ENCODE data around the gene SLC12A1.

Gene SLC12A1

DNA sequence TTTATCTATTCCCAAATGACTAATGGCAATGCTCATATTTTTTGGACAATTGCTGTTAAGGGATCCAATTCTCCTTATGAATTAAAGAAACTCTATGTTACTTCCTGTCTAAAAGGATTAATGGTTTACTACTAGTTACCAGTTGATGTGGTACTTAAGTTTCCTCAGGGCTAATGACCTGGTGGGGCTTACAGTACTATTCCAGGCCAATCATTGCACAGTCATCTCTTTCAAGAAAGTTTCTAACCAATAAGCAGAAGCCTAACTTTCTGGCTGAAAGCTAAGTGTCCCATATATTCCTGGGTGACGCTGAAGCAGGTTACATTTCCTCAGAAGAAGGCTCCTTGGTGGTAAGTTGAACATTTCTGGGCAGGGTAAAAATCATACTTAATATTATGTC, at the start of gene SLC12A1:
TSS of gene SLC12A1 (plus strand) at position 322 of the 400 bp plus-strand sequence. CDS start 1,418 bp downstream, outside the sequence.
- no peak for DNase-seq

DNA sequence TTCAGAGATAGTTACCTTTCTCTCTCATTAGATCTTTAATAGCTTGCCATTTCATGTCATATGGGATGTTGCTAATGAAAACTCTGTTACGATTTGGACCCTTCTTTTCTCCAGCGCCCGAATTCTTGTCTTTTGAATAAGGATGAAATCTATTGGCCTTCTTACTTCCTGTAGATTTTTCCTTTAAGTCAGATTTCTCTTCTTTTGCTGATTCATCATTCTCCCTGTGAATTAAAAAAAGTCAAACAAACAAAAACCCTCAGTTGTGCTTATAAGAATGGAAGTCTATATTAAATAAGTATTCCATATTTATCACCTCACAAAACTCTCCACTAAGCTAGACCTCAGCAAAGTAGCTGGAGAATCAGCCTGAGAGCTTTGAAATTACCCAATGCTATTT, 37.5 kb upstream of the SLC12A1 start:
- no peak for DNase-seq

DNA sequence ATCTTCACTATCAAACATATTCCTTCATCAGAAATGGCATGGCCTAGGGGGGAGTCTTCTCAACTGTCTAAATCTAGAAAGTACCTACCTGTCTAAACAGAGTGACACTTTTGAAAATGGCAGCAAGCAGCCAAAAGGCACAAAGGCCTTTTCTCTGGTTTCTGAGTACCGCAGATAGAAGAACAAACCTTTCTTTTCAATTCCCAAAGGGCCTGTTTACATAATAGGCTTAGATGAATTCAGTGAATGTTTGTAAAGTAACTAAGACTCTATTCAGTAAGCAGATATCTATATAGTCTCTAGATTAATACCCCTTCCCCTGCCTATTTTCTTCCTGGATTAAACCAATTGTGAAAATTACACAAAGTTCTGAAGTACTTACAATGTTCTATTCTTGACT, 35.1 kb upstream of the SLC12A1 start:
- no peak for DNase-seq

DNA sequence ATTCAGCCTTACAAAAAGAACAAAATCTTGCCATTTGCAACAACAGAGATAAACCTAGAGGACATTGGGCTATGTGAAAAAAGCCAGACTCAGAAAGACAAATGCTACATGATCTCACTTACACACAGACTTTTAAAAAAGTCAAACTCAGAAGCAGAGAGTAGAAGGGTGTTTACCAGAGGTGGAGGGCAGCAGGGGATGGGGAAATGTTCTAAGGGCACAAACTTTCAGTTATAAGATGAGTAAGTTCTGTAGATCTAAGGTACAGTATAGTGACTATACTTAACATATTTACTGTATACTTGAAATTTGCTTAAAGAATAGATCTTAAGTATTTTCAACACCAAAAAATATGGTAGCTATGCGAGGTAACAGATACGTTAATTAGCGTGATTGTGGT, 31.0 kb upstream of the SLC12A1 start:
- DNase-seq = no peak

DNA sequence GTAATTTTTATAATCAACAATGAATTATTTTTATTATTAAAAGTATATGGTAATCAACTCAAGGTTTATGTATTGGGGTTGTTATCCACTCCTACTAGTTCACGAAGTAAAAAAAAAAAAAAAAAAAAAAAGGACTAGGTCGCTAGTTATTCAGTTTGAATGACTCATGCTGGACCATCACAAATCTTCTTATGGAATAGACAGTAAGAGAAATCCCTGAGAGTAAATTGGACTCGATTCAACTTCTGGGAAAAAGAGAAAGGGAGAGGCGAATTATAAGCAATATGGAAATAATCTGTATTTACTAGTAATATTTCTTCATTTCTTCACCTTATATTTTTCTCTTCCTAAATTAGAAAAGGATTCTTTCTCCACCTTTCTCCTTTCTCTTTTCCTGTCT, 30.0 kb upstream of the SLC12A1 start:
- DNase-seq = no peak

DNA sequence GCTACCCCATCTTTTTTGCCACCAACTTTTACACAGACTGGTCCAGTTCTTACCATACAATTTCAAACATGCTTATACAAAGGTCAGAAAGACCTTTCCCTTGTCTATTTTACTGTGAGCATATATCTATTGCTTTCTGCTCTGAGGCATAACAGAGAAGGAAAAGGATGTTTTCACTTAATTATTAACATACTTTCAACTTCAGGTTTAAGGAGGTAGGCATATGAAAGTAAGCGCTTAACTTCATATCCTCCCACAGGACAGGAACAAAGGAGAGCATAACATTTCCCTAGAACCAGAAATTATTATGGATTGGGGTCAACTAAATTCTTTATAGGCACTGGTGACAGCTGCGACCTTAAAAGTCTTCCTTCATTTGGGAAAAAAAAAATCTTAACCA, 29.1 kb upstream of the SLC12A1 start:
- no peak for DNase-seq

DNA sequence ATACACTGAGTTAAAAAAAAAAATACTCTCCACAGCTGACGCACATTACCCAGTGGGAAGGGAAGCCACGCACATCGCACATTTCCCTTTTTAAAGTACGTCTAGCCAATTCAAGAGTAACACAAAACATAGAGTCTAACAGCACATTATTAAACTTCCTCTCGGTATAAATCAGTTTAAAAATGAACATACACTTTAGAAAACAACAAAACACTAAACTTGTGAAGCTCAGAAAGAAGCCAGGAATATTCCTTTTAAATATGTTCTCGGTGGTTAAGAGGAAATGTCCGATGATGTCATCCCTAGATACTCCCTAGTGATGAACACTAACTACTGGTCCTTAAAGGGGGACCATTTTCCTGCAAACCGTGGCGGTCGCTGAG, 28.7 kb upstream of the SLC12A1 start:
- no peak for DNase-seq

DNA sequence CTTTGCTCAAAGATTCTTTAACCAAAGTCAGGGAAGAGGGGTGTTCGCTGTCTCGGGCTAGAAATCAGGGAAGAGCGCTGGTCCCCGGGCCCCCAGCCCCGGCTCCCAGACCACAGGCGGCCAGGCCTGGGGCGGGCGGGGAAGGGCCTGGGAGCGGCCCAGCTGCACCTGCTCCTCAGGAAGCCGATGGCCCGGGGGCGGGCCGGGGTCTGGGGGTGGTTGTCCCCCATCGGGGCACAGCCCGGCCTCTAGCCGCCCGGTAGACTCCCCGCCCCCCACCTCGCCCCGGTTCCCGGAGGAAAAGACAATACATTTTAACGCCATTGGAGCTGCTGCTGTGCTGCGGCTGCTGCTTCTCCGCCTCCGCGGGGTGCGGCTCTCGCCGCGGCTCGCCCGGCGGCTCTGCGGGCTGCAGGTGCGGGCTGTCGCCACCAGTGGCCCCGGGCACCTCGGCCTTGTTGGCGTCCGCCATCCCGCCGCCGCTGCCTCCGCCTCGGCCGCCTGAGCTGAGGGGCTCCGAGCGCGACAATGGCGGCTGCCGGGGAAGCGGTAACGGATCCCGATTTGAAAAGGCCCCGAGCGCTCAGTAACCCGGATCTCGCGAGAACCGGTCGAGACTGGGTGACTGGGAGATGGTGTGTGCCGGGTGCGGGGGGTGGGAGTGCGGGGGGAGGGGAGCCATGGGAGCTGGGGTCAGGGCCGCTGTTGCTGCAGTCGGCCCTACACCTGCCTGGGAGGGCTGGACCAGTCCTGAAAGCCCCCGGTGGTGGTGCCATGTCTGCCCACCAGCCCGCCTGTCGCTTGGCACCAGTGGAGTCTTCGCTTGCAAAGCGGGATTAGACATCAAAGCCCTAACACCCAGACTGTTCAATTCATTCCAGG, 28.1 kb upstream of the SLC12A1 start, which contains the start of gene MYEF2:
TSS of gene MYEF2 (minus strand) at position 530 of the 882 bp plus-strand sequence. CDS start at position 472, 58 bp downstream.
- peak; percentile 83 for DNase-seq

DNA sequence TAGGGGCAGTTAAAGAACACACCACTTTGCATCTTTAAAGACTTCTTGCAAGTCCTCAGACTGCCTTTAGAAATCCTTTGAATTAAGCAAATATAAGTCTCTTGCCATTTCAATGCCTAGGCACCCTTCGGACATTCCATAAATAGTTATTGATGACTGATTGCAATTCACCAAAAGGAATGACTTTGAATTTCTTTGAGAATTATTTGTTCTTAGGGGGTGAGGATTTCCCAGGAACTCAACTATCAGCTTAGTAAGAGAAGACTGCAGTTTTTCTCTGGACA, 27.5 kb upstream of the SLC12A1 start:
- no peak for DNase-seq

DNA sequence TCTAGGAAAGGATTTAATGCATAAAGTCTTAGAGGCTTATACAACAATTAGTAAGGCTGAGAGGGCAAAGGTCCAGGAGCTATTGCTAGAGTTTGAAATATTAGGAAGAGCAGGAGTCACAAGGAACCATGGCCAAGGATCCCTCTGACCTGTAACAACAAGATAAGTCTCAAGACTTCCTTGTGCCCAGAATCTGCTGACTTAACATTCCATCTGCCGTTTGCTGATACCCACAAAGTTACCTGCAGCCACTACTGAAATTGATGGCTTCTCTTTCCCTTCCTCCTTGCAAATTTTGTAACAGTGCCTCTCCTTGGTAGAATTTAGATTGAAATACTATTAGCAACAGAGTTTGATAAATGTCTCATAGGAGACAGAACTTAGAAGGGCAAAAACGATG, 23.4 kb upstream of the SLC12A1 start:
- no peak for DNase-seq

DNA sequence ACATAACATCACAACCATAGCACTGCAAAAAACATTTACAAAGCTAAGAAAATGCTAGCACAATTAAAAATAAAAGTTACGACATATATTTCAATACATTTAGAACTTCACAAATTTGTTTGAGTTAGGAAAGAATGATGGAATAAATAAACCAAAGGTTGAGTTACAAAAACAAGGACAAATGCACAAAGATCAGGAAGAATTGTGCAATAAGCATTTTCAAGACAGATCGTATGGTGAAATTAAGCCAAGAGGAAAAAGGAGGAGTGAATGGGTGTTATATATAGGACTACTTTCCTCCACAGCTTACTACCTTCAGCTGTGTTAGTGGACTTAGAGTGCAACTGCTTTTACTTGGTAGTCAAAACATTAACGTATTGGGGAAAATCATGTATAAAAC, 20.6 kb upstream of the SLC12A1 start:
- no peak for DNase-seq

DNA sequence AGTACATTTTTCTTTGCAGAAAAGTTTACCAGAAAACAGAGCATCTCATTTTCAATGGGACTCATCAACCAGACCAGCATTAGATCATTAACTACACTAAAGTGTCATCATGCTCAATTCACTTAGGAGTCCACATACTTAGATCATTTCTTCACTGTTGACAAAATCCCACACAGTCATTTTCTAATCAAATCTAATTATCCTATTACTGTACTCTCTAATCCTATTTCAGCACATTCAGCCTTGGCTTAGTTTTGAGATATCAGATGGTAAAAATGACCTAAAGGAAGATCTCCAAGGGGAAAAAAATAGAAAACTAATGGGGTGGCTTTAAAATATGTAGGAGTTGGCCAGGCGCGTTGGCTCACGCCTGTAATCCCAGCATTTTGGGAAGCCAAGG, 19.8 kb upstream of the SLC12A1 start:
- DNase-seq = no peak

DNA sequence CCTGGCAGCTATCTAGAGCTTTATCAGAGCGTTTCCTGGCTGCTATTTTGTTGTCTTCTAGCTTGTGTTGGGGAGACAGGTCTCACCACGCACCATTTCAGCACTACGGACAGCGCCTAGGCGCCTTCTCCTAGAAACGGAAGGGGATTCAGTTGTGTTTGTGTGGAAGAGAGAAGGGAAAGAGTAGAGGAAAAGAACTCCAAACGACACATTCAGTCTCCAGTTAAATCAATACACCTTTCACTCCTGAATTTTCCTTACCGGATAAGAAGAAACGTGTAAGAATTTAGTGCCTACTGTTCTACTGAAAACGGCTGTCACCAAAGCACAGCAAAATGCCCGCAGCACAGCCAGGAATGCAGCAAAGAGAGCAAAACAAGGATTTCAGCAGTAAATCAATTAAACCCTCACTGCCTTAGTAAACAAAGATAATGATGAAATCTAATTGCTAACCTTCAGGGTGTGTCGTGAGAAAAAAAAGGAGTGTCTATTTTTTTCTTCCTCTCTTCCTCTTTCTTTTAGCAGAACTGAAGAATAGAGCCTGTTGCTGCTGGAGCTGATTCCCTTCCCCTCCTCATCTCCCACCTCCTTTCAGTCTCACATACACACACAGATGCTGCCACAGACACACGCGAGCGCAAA, 15.0 kb upstream of the SLC12A1 start:
- DNase-seq = peak; percentile 59

DNA sequence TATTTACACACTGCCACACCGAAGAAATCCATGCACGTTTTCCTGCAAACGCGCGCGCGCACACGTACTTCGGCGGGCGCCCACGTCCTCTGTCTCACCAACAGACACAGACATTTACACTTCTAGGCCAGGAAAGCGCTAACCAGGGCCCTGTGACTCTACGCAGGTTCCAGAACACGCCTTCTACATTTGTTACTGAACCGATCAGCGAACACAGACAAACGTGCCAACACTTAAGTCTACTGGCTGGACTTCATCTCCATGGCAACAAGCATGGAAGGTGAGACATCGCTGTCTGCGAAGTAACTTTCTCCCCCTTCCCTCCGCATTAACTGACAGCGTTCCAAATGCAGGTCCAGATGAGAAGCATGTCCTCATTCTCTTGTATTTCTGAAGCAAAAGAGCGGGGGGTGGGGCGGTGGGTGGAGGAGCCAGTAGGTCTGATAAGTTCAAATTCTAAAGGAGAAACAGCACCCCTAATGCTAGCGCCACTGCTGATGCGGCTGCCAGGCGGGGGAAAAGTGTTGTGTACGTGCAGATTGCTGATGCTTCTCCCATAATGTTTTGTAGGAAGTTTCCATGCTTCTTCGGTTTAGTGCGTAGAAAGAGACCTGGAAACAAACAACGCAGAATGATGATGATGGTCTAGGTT, 14.4 kb upstream of the SLC12A1 start, which contains the start of gene CTXN2:
TSS of gene CTXN2 (plus strand) at position 92 of the 652 bp plus-strand sequence. CDS start 9,636 bp downstream, outside the sequence.
- no peak for DNase-seq

DNA sequence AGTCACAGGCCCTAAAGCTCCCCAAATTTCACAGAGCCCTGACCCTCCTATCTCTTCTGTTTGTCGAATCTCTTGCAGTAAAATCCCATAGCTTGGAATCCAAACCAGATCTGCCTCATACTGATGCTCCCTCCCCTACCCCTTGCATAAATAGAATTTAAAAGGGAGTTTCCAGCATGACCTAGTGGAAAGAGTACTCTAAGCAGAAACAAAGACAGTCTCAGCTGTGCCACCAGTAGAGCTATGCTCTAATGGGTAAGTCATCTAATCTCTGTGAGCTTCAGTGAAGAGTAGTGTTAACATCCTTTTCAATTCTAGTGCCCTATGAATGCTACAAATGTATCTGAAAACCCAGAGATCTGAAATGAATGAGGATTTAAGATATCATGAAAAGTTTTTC, 4.0 kb upstream of the SLC12A1 start:
- DNase-seq = no peak

DNA sequence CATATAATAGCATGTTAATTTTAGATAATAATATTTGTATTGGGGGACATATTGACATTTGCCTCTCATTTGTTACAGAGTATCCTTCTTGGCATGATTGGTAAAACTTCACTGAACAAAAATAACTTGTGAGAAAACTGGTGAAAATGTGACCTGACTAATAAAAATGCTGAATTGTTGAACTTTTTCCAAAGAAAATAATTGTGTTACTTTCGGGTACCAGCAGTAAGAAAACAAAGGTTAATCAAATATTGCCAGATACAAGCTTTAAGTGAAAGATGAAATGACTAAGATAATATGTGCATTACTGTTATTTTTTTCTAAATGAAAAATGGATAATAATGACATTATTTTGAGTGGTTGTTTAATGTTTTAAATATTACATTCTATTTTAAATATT, 15.2 kb downstream of the SLC12A1 start:
- no peak for DNase-seq

DNA sequence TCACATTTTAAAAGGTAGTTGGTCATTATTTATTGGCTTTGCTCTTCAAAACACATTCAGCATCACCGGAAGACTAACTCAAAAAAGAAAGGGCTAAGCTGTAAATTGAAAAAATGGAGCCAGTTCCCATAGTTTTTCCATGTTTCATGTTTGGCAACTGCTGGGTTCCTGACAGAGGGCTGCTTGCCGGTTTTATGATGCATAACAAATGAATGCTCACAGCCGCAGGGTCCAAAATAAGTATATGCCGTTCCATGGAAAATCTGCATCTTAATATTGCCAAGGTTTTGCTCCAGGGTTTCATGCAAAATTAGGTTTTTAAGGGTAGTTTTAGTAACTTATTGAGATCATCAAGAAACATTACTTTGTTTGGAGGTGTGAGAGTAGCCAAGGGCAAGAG, 15.8 kb downstream of the SLC12A1 start:
- DNase-seq = no peak

DNA sequence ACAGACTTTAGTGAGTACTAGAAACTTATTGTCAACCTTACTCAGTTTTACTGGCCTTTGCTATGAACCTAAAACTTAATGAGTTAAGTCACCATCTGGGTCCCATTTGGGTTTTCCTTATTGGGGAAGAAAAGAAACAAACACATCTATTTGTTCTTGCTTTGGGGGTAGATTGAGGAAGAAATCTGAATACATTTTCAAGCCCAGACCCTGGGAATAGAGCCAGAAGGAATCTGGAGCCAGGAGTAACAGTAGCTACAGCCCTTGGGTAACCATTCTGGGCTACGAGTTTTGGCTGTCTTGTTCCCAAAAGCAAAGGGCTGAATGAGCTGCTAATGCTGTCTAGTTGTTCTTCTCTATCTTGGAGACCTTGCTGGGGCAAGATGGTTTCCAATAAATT, 16.5 kb downstream of the SLC12A1 start:
- DNase-seq = no peak

DNA sequence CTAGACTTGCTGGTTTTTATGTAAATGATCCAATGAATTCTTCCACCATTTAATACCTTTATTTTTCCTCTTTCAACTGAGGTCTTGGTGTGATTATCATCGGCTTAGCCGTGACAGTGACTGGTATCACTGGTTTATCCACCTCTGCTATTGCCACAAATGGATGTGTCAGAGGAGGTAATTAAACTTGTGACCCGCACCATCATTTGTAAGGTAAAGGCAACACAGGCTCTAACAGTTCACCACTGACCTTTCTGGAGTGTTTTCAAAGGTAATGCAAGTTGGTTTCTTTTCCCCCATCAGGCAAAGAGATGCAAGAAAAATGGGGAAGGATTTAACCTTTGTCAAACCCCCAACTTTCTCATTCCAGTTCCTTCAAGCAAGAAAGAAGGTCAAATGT, 19.7 kb downstream of the SLC12A1 start:
- DNase-seq = no peak

DNA sequence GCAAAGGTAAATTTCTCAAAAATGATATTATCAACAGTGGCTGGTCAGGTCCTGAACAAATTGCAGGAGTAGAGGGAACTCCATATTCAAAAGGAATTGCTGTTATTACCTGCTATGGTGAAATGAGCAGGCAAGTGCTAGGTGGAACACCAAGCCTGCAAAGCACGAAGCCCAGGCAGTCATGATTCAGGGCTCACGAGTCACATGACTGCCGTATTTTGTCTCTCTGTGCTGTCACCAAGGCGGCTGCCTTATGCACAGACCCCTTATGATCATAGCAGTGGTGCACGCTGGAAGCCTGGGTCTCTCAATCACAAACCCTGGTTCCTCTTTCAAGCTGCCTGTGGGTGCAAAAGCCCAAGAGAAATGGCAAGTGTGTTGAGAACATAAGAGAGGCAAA, 24.4 kb downstream of the SLC12A1 start:
- DNase-seq = no peak

DNA sequence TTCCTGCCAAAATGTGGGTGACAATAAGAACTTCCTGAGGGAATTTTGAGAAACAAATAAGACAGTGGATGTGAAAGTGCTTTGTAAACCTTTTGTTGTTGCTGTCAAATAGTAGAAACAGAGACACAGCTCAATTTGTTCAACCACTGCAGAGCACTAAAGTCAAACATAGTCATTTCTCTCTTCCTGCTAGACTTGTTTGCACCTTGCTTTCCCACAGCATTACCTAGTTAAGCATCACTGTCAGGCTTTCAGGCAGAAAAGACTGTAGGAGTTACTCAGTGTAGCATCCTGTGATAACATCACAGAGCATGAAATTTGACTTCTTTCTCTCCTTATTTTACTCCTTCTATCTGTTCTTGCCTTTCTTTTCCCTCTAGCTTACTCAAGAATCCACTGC, 27.1 kb downstream of the SLC12A1 start:
- no peak for DNase-seq

DNA sequence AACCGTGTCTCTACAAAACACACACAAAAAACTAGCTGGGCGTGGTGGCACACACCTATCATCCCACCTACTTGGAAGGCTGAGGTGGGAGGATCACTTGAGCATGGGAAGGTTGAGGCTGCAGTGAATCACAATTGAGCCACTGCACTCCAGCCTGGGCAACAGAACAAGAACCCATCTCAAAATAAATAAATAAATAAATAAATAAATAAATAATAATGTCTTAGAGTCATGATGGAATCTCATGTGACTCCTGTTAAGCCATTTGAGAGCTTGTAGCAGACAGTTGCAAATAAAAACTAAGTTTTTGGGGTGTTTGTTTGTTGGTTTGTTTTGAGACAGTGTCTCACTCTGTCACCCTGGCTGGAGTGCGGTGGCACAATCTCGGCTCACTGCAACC, 33.2 kb downstream of the SLC12A1 start:
- DNase-seq = no peak

DNA sequence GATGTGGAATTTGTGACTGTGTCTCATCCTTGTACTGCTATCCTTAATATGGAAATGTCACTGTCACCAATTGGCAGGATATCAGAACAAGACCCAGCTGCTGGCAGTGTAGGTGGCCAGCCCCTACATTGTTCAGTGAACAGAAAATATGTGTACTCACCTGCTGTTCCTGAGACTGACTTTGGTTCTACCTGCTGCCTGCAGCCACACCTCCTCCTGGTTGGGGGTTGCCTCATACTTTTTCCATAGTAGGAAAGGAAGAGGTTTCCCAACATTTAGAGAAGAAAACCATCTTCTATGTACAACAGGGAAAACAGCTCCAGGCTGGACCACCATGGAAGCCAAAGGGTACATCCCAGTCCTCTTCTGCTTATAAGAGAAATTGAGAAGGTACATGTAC, 35.9 kb downstream of the SLC12A1 start:
- no peak for DNase-seq

DNA sequence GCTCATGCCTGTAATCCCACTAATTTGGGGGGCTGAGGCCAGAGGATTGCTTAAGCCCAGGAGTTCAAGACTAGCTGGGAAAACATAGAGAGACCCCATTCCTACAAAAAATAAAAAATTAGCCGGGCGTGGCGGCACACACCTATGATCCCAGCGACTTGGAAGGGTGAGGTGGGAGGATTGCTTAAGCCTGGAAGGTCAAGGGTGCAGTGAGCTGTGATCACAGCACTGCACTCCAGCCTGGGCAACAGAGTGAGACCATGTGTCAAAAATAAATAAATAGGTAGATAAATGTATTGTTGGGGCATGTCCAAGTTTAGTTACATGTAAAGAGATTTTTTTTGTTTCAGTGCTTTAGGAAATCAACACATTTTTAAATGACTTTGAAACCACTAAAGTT, 36.4 kb downstream of the SLC12A1 start:
- DNase-seq = no peak

All from activated CD4-positive, alpha-beta T cell treated with anti-CD3 and anti-CD28 coated beads for 48 hours (primary cell).